B cell (primary cell): ENCODE results near the gene CATSPERB. TPM values are rescaled to one million over a fixed set of nuclear protein-coding genes. Genes with fewer than 3 reads are reported as not detected.

Experiments
- ATAC-seq: fragments of 200-7000 bp; cut with Tn5 transposase; one replicate; pipeline ENCODE4 v1.10.0; 2021; ENCODE audit warnings: low read depth, mild to moderate bottlenecking, moderate number of reproducible peaks, moderate library complexity
- CTCF ChIA-PET: fragments of 350-600 bp; sonication (Branson Sonifier 250); formaldehyde crosslinking; loops from one replicate; lab custom pipeline; 2021; ENCODE audit warnings: antibody characterized with exemption, inconsistent platforms; lab: Charles Lee
- POLR2A ChIA-PET: fragments of 350-600 bp; sonication (Branson Sonifier 250); formaldehyde crosslinking; loops from one replicate; lab custom pipeline; 2021; ENCODE audit warnings: antibody characterized with exemption; lab: Charles Lee
- DNase-seq: peaks from one replicate; pipeline ENCODE4 v3.0.0; 2013
- H2AFZ ChIP-seq: 2 replicates; pipeline ENCODE4 v1.6.1; 2012; ENCODE audit warnings: mild to moderate bottlenecking, low read depth, low read length; ENCODE audit not compliant: insufficient read depth, poor library complexity, severe bottlenecking
- H3K27ac ChIP-seq, 2 donors: 1 replicate in 1 of 2; 2 replicates in 1 of 2; pipeline ENCODE4 v1.5.1; 2012 to 2013; ENCODE audit warnings: low read length in 2 of 2, mild to moderate bottlenecking in 2 of 2, moderate library complexity in 1 of 2
- H3K27me3 ChIP-seq, 4 experiments: fragments of 200-600 bp in 1 of 4; sonication (generic) in 1 of 4; replicated peaks in 1 of 4; 1 replicate in 2 of 4; 2 replicates in 2 of 4; pipeline versions ENCODE4 v1.6.1 to v1.7.0; 2013 to 2016; ENCODE audit warnings: low read length in 3 of 4, mild to moderate bottlenecking in 2 of 4, mixed read lengths in 1 of 4, moderate library complexity in 1 of 4; ENCODE audit not compliant: insufficient read depth in 4 of 4, control insufficient read depth in 3 of 4; ENCODE audit errors: control extremely low read depth in 1 of 4
- H3K36me3 ChIP-seq, 2 experiments: replicated peaks in 1 of 2; 1 replicate in 1 of 2; 2 replicates in 1 of 2; pipeline versions ENCODE4 v1.6.1 to v1.7.1; 2013; ENCODE audit warnings: low read length in 1 of 2; ENCODE audit not compliant: insufficient read depth in 2 of 2, control insufficient read depth in 1 of 2; ENCODE audit errors: control extremely low read depth in 1 of 2, extremely low read depth in 1 of 2
- H3K4me1 ChIP-seq, 2 donors: fragments of 200-600 bp in 1 of 2; sonication (generic) in 1 of 2; 1 replicate in 1 of 2; 2 replicates in 1 of 2; pipeline versions ENCODE4 v1.5.1 to v1.6.1; 2013 to 2017; ENCODE audit warnings: low read length in 2 of 2; ENCODE audit not compliant: control insufficient read depth in 2 of 2, insufficient read depth in 2 of 2
- H3K4me2 ChIP-seq: replicated peaks from 2 replicates; pipeline ENCODE3; 2012; ENCODE audit warnings: mild to moderate bottlenecking, low read depth, low read length; ENCODE audit not compliant: poor library complexity, severe bottlenecking
- H3K4me3 ChIP-seq, 5 experiments: fragments of 200-600 bp in 1 of 5; sonication (generic) in 1 of 5; 1 replicate in 3 of 5; 2 replicates in 2 of 5; pipeline versions ENCODE4 v1.5.1 to v1.7.0; 2011 to 2016; ENCODE audit warnings: low read length in 4 of 5, mild to moderate bottlenecking in 4 of 5, low read depth in 2 of 5, control low read depth in 1 of 5, moderate library complexity in 1 of 5; ENCODE audit not compliant: insufficient read depth in 1 of 5; ENCODE audit errors: control extremely low read depth in 1 of 5, extremely low read depth in 1 of 5
- H3K79me2 ChIP-seq: fragments of 200-600 bp; sonication (generic); one replicate; pipeline ENCODE4 v1.6.0; 2016; ENCODE audit warnings: low read length; ENCODE audit not compliant: control insufficient read depth, insufficient read depth
- H3K9ac ChIP-seq: fragments of 200-600 bp; sonication (generic); 2 replicates; pipeline ENCODE4 v1.6.1; 2017; ENCODE audit warnings: mild to moderate bottlenecking, low read length, moderate library complexity
- H3K9me3 ChIP-seq, 3 donors: one replicate each; pipeline versions ENCODE4 v1.6.1 to v1.7.1; 2013; ENCODE audit warnings: low read length in 2 of 3; ENCODE audit not compliant: control insufficient read depth in 2 of 3, insufficient read depth in 1 of 3; ENCODE audit errors: control extremely low read depth in 1 of 3
- H4K20me1 ChIP-seq: 2 replicates; pipeline ENCODE4 v1.6.0; 2012; ENCODE audit warnings: mild to moderate bottlenecking, low read length; ENCODE audit not compliant: insufficient read depth, control insufficient read depth, poor library complexity, severe bottlenecking
- H3K27ac Mint-ChIP-seq: one replicate; pipeline ENCODE4 v1.8.0; 2021; ENCODE audit warnings: mixed read lengths
- H3K27me3 Mint-ChIP-seq: one replicate; pipeline ENCODE4 v1.8.0; 2021; ENCODE audit warnings: mixed read lengths
- H3K4me1 Mint-ChIP-seq: one replicate; pipeline ENCODE4 v1.8.0; 2021; ENCODE audit warnings: mixed read lengths
- H3K4me3 Mint-ChIP-seq: one replicate; pipeline ENCODE4 v1.8.0; 2021; ENCODE audit warnings: mixed read lengths
- H3K9me3 Mint-ChIP-seq: one replicate; pipeline ENCODE4 v1.8.0; 2022; ENCODE audit warnings: mixed read lengths; ENCODE audit not compliant: insufficient read depth
- EZH2 ChIP-seq: IDR thresholded peaks from 2 replicates; pipeline ENCODE4 v1.6.1; 2012; ENCODE audit warnings: borderline replicate concordance, low read depth, mild to moderate bottlenecking, moderate library complexity, low read length; ENCODE audit not compliant: insufficient read depth, poor library complexity, severe bottlenecking
- WGBS: methylation state at CpG from one replicate; pipeline ENCODE4 v1.1.5; 2013; ENCODE audit warnings: missing lambda C conversion rate; ENCODE audit not compliant: insufficient coverage; 5-methylcytosine and 5-hydroxymethylcytosine counted together
- intact Hi-C: fragments of 100-400 bp; cut with micrococcal nuclease; formaldehyde crosslinking; loops from one replicate; pipeline ENCODE4 v1.10.0; 2022
- polyA plus RNA-seq: library from polyadenylated mRNA; depleted of rRNA; stranded (reverse); fragments of >200 nt; gene quantifications from 2 replicates; pipeline ENCODE4 v1.2.3, GENCODE V29; 2012
- total RNA-seq, 2 donors: library from RNA; stranded (reverse); fragments of 120-200 nt in 1 of 2; gene quantifications; 1 replicate in 1 of 2; 2 replicates in 1 of 2; pipeline versions ENCODE4 v1.2.3 to v1.2.4, GENCODE V29; 2013 to 2022
- TF ChIP-seq, protein P1 (sequence below): fragments of 200-600 bp; IDR thresholded peaks from one replicate; pipeline ENCODE4 v1.8.0; 2022; ENCODE audit warnings: antibody characterized with exemption, mild to moderate bottlenecking

Gene CATSPERB
- total and polyA plus RNA-seq, 2 donors (not counting 1 experiment from before 2014, with no cell fraction given), result 0.12 to 0.18 TPM

DNA sequence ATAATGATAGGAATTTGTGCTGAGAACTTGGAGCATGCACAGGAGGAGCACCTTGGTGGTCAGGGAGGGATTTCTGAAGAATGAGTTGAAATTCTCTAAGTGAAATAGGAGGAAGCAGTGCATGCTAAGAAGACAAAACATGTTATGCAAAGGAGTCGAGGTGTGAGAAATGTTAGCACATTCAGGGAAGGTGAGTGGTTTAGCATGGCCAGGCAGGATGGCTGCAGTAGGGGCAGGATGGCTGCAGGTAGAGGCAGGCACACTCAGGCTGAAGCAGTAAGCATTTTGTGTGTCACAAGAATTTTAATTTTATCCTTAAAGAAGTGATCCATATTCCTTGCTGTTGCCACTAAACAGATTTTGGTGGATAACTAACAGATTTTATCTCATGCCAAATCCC, 46.3 kb downstream of the CATSPERB start:
- no peak overlapping the region for H2AFZ ChIP-seq
- H3K4me1 ChIP-seq, result no peaks in the 10 kb centered on the region
- H3K4me2 ChIP-seq, result no peak overlapping the region
- no peak for TF ChIP-seq EZH2
- TF ChIP-seq, protein P1, sequence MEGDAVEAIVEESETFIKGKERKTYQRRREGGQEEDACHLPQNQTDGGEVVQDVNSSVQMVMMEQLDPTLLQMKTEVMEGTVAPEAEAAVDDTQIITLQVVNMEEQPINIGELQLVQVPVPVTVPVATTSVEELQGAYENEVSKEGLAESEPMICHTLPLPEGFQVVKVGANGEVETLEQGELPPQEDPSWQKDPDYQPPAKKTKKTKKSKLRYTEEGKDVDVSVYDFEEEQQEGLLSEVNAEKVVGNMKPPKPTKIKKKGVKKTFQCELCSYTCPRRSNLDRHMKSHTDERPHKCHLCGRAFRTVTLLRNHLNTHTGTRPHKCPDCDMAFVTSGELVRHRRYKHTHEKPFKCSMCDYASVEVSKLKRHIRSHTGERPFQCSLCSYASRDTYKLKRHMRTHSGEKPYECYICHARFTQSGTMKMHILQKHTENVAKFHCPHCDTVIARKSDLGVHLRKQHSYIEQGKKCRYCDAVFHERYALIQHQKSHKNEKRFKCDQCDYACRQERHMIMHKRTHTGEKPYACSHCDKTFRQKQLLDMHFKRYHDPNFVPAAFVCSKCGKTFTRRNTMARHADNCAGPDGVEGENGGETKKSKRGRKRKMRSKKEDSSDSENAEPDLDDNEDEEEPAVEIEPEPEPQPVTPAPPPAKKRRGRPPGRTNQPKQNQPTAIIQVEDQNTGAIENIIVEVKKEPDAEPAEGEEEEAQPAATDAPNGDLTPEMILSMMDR, result no peak
- H3K4me1 Mint-ChIP-seq, result no peaks in the 10 kb centered on the region
- H3K27ac ChIP-seq, result no peak overlapping the region
- H3K4me3 Mint-ChIP-seq, result no peak overlapping the region
- 55% methylated on average over 1 of the region's 1 CpG for WGBS
- intact Hi-C loops, result no loop called here
- no peak for ATAC-seq
- no peak overlapping the region for H3K9ac ChIP-seq
- no peaks in the 10 kb centered on the region for H3K27me3 ChIP-seq
- no peak overlapping the region for H3K4me3 ChIP-seq
- peaks cover 0 to 6% (median 6%) of the 10 kb centered on the region in 3 donors for H3K9me3 ChIP-seq
- H3K36me3 ChIP-seq, result no peaks in the 10 kb centered on the region
- H3K27ac Mint-ChIP-seq, result no peak overlapping the region
- H3K79me2 ChIP-seq, result no peaks in the 10 kb centered on the region
- CTCF ChIA-PET, result interaction anchor here (0.6 kb wide), 1 partner anchor 11 kb away, joined by 3 read pairs; no protein-coding TSS in a partner anchor
- peaks cover 2% of the 10 kb centered on the region for H3K9me3 Mint-ChIP-seq
- no peaks in the 10 kb centered on the region for H4K20me1 ChIP-seq
- DNase-seq, result no peak
- POLR2A ChIA-PET, result no interaction called here
- H3K27me3 Mint-ChIP-seq, result peaks cover 14% of the 10 kb centered on the region

DNA sequence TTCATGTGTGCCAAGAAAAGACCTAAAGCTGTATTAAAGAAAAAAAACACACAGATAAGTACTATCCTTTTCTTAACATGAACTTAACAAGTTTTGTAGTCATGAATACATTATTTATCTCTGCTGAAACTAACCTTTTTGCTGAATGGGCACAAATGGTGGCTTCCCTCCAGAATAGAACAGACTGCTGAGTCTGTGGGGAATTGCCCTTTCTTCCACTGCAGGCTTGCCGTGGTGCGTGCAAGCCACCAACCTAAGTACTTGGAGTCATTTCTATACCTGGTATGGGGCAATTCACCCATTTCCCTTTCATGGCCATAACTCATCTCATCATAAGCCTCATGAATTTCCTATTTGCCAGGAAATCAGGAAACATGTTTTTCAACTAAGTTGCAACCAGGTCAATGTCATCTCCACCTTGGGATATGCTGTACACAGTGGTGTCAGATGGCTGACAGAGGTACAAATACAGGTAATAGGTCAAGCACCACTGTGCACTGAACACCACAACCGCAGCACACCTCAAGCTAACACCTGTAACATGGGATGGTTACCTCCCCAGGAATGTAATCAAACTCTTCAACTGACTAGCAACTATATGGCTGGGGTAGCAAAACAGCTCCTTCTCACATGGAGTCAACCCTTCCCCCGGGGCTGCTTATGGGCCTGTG, 49.9 kb downstream of the CATSPERB start:
- no peak overlapping the region for H3K4me2 ChIP-seq
- TF ChIP-seq, protein P1, result no peak
- no peak for TF ChIP-seq EZH2
- intact Hi-C loops, result no loop called here
- POLR2A ChIA-PET, result no interaction called here
- no peak overlapping the region for H3K27ac ChIP-seq
- DNase-seq, result no peak
- H3K9ac ChIP-seq, result no peak overlapping the region
- ATAC-seq, result no peak
- H3K9me3 ChIP-seq, result peaks cover 1 to 4% (median 3%) of the 10 kb centered on the region in 3 donors
- H3K4me3 ChIP-seq, result no peak overlapping the region
- H3K27me3 Mint-ChIP-seq, result peaks cover 12% of the 10 kb centered on the region
- H3K36me3 ChIP-seq, result no peaks in the 10 kb centered on the region
- H3K4me1 ChIP-seq, result no peaks in the 10 kb centered on the region
- peaks cover 7% of the 10 kb centered on the region for H3K9me3 Mint-ChIP-seq
- no peak overlapping the region for H3K27ac Mint-ChIP-seq
- H3K4me1 Mint-ChIP-seq, result no peaks in the 10 kb centered on the region
- no peak overlapping the region for H2AFZ ChIP-seq
- H4K20me1 ChIP-seq, result no peaks in the 10 kb centered on the region
- H3K27me3 ChIP-seq, result no peaks in the 10 kb centered on the region
- no peaks in the 10 kb centered on the region for H3K79me2 ChIP-seq
- CTCF ChIA-PET, result no interaction called here
- 84% methylated on average over 4 of the region's 4 CpGs for WGBS
- no peak overlapping the region for H3K4me3 Mint-ChIP-seq
